Cardiac fibroblast (primary cell): ENCODE data around the gene NR2F1.

Experiments used
- DNase-seq, 2 donors: peaks; one replicate each; pipeline versions ENCODE4 v3.0.0 to v3.0.0-alpha.2; 2010; ENCODE audit warnings: low read depth in 2 of 2
- H3K4me3 ChIP-seq, 2 donors: replicated peaks in 1 of 2; 1 replicate in 1 of 2; 2 replicates in 1 of 2; pipeline ENCODE4 v1.5.1; 2011; ENCODE audit warnings: low read depth in 2 of 2, low read length in 2 of 2, mild to moderate bottlenecking in 2 of 2, moderate library complexity in 1 of 2
- CTCF ChIP-seq: IDR thresholded peaks from one replicate; pipeline ENCODE4 v1.5.1; 2011; ENCODE audit warnings: low read depth, mild to moderate bottlenecking, low read length, inconsistent platforms

Gene NR2F1

GRCh38 chr5:93593476-93594131 is 10.6 kb downstream of the NR2F1 start:
- no peak overlapping the region for H3K4me3 ChIP-seq
- DNase-seq, result no peak
- TF ChIP-seq CTCF, result no peak

- DNase-seq, result no peak
- TF ChIP-seq CTCF, result no peak
- H3K4me3 ChIP-seq, result no peak overlapping the region
These were observed 11.8 kb downstream of the NR2F1 start for GRCh38 chr5:93594591-93595419.

GRCh38 chr5:93595420-93596147 is 12.6 kb downstream of the NR2F1 start:
- H3K4me3 ChIP-seq, result no peak overlapping the region
- TF ChIP-seq CTCF, result no peak
- DNase-seq, result no peak

- no peak for TF ChIP-seq CTCF
These were observed 13.3 kb downstream of the NR2F1 start for GRCh38 chr5:93596310-93596675.

GRCh38 chr5:93596676-93597490 is 13.9 kb downstream of the NR2F1 start:
- DNase-seq, result no peak
- no peak for TF ChIP-seq CTCF
- no peak overlapping the region for H3K4me3 ChIP-seq

More at GRCh38 chr5:93596310-93596675, 13.3 kb downstream of the NR2F1 start:
- no peak overlapping the region for H3K4me3 ChIP-seq
- no peak for DNase-seq
